ENCODE data around the gene GPC1.

Gene GPC1

GRCh38 chr2:240501531-240501991 lies 66.1 kb downstream of the GPC1 start:
- no peak for DNase-seq

- DNase-seq = peak; percentile 43
These were observed 66.6 kb downstream of the GPC1 start for GRCh38 chr2:240502059-240502429.

GRCh38 chr2:240502430-240503121 lies 67.1 kb downstream of the GPC1 start:
- DNase-seq = peak; percentile 42

GRCh38 chr2:240503375-240503774 lies 67.9 kb downstream of the GPC1 start:
- peak; percentile 17 for DNase-seq

GRCh38 chr2:240503848-240504247 lies 68.4 kb downstream of the GPC1 start:
- peak; percentile 17 for DNase-seq

- DNase-seq = peak; percentile 26
These were observed 70.4 kb downstream of the GPC1 start for GRCh38 chr2:240505910-240506309.

- peak; percentile 26 for DNase-seq
These were observed 71.1 kb downstream of the GPC1 start for GRCh38 chr2:240506406-240507059.

- peak; percentile 11 for DNase-seq
These were observed 71.8 kb downstream of the GPC1 start for GRCh38 chr2:240507060-240507777.

- peak; percentile 50 for DNase-seq
These were observed 72.4 kb downstream of the GPC1 start for GRCh38 chr2:240507778-240508251.

GRCh38 chr2:240508832-240509545 lies 73.5 kb downstream of the GPC1 start:
- DNase-seq = peak; percentile 32

GRCh38 chr2:240509667-240510512 lies 74.4 kb downstream of the GPC1 start:
- DNase-seq = peak; percentile 30

GRCh38 chr2:240510513-240511210 lies 75.2 kb downstream of the GPC1 start:
- DNase-seq = peak; percentile 38

GRCh38 chr2:240511351-240512108 lies 76.1 kb downstream of the GPC1 start:
- peak; percentile 50 for DNase-seq

GRCh38 chr2:240512109-240512485 lies 76.6 kb downstream of the GPC1 start:
- peak; percentile 37 for DNase-seq

- DNase-seq = peak; percentile 54
These were observed 77.4 kb downstream of the GPC1 start for GRCh38 chr2:240512666-240513535.

GRCh38 chr2:240513549-240514287 lies 78.3 kb downstream of the GPC1 start:
- DNase-seq = peak; percentile 92

- peak; percentile 49 for DNase-seq
These were observed 79.2 kb downstream of the GPC1 start for GRCh38 chr2:240514631-240515030.

- no peak for DNase-seq
These were observed 81.9 kb downstream of the GPC1 start for GRCh38 chr2:240517342-240517741.

Measured in activated CD8-positive, alpha-beta memory T cell treated with anti-CD3 and anti-CD28 coated beads for 24 hours (primary cell).